Activated CD8-positive, alpha-beta memory T cell treated with anti-CD3 and anti-CD28 coated beads, Interleukin-2, amount 50 U/mL, for 1 hour (primary cell): ENCODE data around the gene TUBGCP2.

Experiments
- DNase-seq: peaks from one replicate; pipeline ENCODE4 v3.0.0-alpha.2; 2020; ENCODE audit errors: extremely low read depth

The TUBGCP2 gene

GRCh38 chr10:133306097-133306476 lies 2.6 kb downstream of the TUBGCP2 start:
- no peak for DNase-seq

- no peak for DNase-seq
These were observed 5.5 kb downstream of the TUBGCP2 start for GRCh38 chr10:133303206-133303605.

GRCh38 chr10:133302230-133302629 lies 6.4 kb downstream of the TUBGCP2 start:
- no peak for DNase-seq

GRCh38 chr10:133299738-133300137 lies 8.9 kb downstream of the TUBGCP2 start:
- DNase-seq, result no peak

GRCh38 chr10:133299224-133299623 lies 9.4 kb downstream of the TUBGCP2 start:
- no peak for DNase-seq

GRCh38 chr10:133298466-133298865 lies 10.2 kb downstream of the TUBGCP2 start:
- DNase-seq, result no peak

GRCh38 chr10:133297504-133297903 lies 11.2 kb downstream of the TUBGCP2 start:
- no peak for DNase-seq

GRCh38 chr10:133295426-133296320 lies 13.0 kb downstream of the TUBGCP2 start:
- DNase-seq, result no peak

- DNase-seq, result no peak
These were observed 14.5 kb downstream of the TUBGCP2 start for GRCh38 chr10:133294189-133294588.

GRCh38 chr10:133293810-133294119 lies 14.9 kb downstream of the TUBGCP2 start:
- no peak for DNase-seq

GRCh38 chr10:133292919-133293809 lies 15.5 kb downstream of the TUBGCP2 start:
- no peak for DNase-seq

- no peak for DNase-seq
These were observed 18.9 kb downstream of the TUBGCP2 start for GRCh38 chr10:133289761-133290160.

- no peak for DNase-seq
These were observed 20.7 kb downstream of the TUBGCP2 start for GRCh38 chr10:133287832-133288500.

- DNase-seq, result no peak
These were observed 22.3 kb downstream of the TUBGCP2 start for GRCh38 chr10:133286366-133286765.

GRCh38 chr10:133285217-133285616 lies 23.5 kb downstream of the TUBGCP2 start:
- no peak for DNase-seq

GRCh38 chr10:133283931-133284330 lies 24.7 kb downstream of the TUBGCP2 start:
- no peak for DNase-seq

- no peak for DNase-seq
These were observed 25.8 kb downstream of the TUBGCP2 start for GRCh38 chr10:133282846-133283390.

- no peak for DNase-seq
These were observed 26.9 kb downstream of the TUBGCP2 start for GRCh38 chr10:133281628-133282372.

- DNase-seq, result no peak
These were observed 27.6 kb downstream of the TUBGCP2 start for GRCh38 chr10:133281084-133281483.

- no peak for DNase-seq
These were observed 28.1 kb downstream of the TUBGCP2 start for GRCh38 chr10:133280391-133281059.
